ENCODE data around the gene PRR23E. TPM values are rescaled to one million over a fixed set of nuclear protein-coding genes. Genes with fewer than 3 reads are reported as not detected.

The PRR23E gene
- total and polyA plus RNA-seq, 2 donors (not counting 3 experiments of a cell fraction or from before 2014, with no cell fraction given): not detected

DNA sequence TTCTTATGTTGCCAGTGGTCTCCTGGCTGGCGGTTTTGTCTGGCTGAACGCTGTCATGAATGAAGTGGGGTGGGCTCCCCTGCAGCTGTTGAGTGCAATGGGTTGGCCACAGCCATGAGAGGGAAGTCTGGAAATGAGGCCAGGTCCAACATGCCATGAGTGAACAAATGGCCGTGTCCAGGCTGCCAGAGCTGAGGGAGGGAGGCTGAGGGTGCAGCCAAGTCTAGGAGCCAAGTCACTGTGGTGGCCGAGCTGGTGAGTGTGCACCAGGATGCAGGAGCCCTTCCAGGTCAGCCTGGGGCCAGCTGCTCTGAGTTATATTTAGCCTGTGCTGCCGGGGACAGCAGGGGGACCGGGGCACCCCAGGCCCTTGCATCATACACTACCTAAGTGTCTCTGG, 24.7 kb upstream of the PRR23E start:
- no peak for FAIRE-seq
- BruUV-seq (replicated peaks): no TSS peak
- no peak overlapping the region for H3K9ac ChIP-seq (replicated peaks; ENCODE audit: extremely low read depth, insufficient read depth, low read length)

More for the DNA sequence above, 24.7 kb upstream of the PRR23E start:
- Histone ChIP-seq H2AFZ (ENCODE audit: low read depth, low read length) (no peak overlapping the region), H3K27ac (ENCODE audit: insufficient read depth, low read depth, low read length) (no peak overlapping the region), H3K27me3 (ENCODE audit: control insufficient read depth in 2 of 2, insufficient read depth in 2 of 2, low read length in 2 of 2) (no peaks in the 10 kb centered on the region), H3K9me1 (replicated peaks; ENCODE audit: control insufficient read depth, extremely low read depth, insufficient read depth, low read length) (no peaks in the 10 kb centered on the region), H3K4me1 (ENCODE audit: control insufficient read depth, extremely low read depth, insufficient read depth, low read length) (peaks cover 5% of the 10 kb centered on the region), H3K4me3 (replicated peaks in 1 of 3; ENCODE audit: insufficient read depth in 1 of 3, low read depth in 1 of 3, low read length in 3 of 3) (no peak overlapping the region), H3K4me2 (ENCODE audit: insufficient read depth, low read length) (no peak overlapping the region), H4K20me1 (replicated peaks; ENCODE audit: control insufficient read depth, extremely low read depth, insufficient read depth, low read length) (no peaks in the 10 kb centered on the region), H3K36me3 (ENCODE audit: control insufficient read depth in 2 of 2, extremely low read depth in 1 of 2, insufficient read depth in 2 of 2, low read length in 2 of 2) (no peaks in the 10 kb centered on the region), H3K79me2 (ENCODE audit: control insufficient read depth, insufficient read depth, low read length) (no peaks in the 10 kb centered on the region), H3K9me3 (replicated peaks; ENCODE audit: control insufficient read depth, insufficient read depth, low read length) (no peaks in the 10 kb centered on the region)
- ChIA-PET CTCF (interaction anchor here (0.9 kb wide), 1 partner anchor 10 kb away, joined by 3 read pairs; no protein-coding TSS in a partner anchor), POLR2A (no interaction called here)
- dilution Hi-C loops (cut with MboI; ENCODE audit: extremely low pct_ligation_motif_present, low sequenced_read_pairs) (no loop called here), intact Hi-C loops (cut with micrococcal nuclease) (no loop called here)
- TF ChIP-seq EZH2 (IDR thresholded peaks at IDR 0.05; ENCODE audit: borderline replicate concordance, low read depth, low read length, severe bottlenecking) (no peak), POLR2AphosphoS5 (IDR thresholded peaks at IDR 0.05; ENCODE audit: insufficient read depth, low read depth, low read length) (no peak), FOS (IDR thresholded peaks at IDR 0.05; ENCODE audit: borderline replicate concordance, insufficient read depth, low read length) (no peak), POLR2A (IDR thresholded peaks at IDR 0.05; ENCODE audit: low read depth, low read length) (no peak), GATA2 (IDR thresholded peaks at IDR 0.05; ENCODE audit: insufficient read depth, insufficient read length, low read depth, low read length) (no peak), JUN (IDR thresholded peaks at IDR 0.05; ENCODE audit: borderline replicate concordance, insufficient read depth, insufficient read length, low read depth) (no peak), MYC (IDR thresholded peaks at IDR 0.05; ENCODE audit: low read depth, low read length) (no peak)
- TF ChIP-seq, protein P1, sequence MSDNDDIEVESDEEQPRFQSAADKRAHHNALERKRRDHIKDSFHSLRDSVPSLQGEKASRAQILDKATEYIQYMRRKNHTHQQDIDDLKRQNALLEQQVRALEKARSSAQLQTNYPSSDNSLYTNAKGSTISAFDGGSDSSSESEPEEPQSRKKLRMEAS (IDR thresholded peaks at IDR 0.05; ENCODE audit: insufficient read depth, insufficient read length): no peak
- TF ChIP-seq, protein P2, sequence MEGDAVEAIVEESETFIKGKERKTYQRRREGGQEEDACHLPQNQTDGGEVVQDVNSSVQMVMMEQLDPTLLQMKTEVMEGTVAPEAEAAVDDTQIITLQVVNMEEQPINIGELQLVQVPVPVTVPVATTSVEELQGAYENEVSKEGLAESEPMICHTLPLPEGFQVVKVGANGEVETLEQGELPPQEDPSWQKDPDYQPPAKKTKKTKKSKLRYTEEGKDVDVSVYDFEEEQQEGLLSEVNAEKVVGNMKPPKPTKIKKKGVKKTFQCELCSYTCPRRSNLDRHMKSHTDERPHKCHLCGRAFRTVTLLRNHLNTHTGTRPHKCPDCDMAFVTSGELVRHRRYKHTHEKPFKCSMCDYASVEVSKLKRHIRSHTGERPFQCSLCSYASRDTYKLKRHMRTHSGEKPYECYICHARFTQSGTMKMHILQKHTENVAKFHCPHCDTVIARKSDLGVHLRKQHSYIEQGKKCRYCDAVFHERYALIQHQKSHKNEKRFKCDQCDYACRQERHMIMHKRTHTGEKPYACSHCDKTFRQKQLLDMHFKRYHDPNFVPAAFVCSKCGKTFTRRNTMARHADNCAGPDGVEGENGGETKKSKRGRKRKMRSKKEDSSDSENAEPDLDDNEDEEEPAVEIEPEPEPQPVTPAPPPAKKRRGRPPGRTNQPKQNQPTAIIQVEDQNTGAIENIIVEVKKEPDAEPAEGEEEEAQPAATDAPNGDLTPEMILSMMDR (IDR thresholded peaks at IDR 0.05; ENCODE audit: extremely low read depth in 1 of 2, insufficient read depth in 1 of 2, low read depth in 1 of 2, low read length in 2 of 2): no peak
- DNase-seq (ENCODE audit: low read depth, low spot score): no peak

Data from endothelial cell of umbilical vein (primary cell).